GOT3 (cell line): ENCODE results near the gene ATL3.
"Not testable (repeated sequence)": the region's sequence is repeated elsewhere in the genome, so short reads cannot be mapped to it uniquely, and the experiment has no call there.

Experiments used
- DNase-seq: peaks from one replicate; lab custom pipeline; 2025; ENCODE audit warnings: mixed read lengths; lab: John Stamatoyannopoulos, UW

ATL3 gene

DNA sequence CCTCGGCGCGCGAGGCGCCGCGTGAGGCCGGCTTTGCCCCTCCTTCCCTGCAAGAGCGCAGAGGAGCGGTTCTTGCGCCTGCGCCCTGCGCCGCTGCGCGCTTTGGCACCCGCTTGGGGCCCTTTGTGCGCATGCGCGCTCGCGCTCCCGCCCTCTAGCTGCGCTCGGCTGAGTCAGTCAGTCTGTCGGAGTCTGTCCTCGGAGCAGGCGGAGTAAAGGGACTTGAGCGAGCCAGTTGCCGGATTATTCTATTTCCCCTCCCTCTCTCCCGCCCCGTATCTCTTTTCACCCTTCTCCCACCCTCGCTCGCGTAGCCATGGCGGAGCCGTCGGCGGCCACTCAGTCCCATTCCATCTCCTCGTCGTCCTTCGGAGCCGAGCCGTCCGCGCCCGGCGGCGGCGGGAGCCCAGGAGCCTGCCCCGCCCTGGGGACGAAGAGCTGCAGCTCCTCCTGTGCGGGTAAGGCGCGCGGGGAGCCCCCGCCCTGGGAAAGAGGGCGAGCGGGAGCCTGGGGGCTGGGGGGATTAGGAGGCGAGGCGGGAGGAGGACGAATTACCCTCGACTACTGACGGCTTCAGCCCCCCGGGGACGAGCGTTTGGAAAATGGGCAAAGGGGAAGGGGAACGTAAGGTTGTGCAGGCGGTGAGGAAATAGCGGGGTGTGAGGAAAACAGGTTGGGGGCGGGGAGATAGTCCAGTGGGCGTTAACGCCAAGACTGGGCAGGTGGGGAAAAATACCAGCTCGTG is 10.3 kb upstream of the ATL3 start, which contains the start of gene RTN3:
TSS of gene RTN3 (plus strand) at position 180 of the 745 bp plus-strand sequence. CDS start at position 317, 137 bp downstream.
- DNase-seq, result peak; percentile 96

DNA sequence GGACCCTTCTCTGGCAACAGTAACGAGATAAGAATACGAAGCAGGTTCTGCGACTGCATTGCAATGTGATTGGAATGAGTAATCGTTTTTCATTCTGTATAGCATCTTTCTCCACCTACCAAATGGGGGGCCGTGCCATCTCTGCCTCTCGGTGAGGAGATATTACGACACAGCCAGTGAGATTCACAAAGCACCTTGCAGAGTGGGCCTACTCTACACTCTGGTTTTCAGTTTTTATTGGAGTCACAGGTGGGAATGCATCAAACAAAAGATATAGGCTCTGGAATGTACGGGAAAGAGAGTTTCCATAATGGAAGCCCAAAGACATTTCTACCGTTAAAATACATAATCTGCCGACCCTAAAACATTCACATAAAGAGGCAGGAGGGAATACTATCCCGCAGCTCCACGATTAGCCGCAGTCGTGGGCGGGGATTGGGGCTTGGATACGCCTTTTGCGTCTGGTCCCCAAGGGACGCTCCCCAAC is 9.7 kb upstream of the ATL3 start:
- DNase-seq, result no peak

DNA sequence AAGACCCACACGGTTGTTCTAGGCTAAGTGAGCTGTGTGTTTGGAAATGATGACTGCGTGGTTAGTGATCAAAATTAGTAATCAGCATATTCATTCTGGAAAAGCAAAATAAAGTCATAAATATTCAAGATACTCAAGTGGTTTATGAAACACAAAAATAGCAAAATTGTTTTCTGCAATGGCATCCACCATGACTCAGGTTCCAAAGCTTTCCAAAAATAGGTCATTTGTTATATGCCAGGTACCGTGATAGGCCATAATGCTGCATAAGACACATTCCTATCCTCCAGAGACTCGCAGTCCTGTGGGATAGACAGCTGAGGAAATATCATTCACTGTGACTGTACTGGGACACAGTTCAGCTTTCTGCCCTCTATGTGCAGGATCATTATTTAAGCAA is 2.4 kb upstream of the ATL3 start:
- DNase-seq, result no peak

DNA sequence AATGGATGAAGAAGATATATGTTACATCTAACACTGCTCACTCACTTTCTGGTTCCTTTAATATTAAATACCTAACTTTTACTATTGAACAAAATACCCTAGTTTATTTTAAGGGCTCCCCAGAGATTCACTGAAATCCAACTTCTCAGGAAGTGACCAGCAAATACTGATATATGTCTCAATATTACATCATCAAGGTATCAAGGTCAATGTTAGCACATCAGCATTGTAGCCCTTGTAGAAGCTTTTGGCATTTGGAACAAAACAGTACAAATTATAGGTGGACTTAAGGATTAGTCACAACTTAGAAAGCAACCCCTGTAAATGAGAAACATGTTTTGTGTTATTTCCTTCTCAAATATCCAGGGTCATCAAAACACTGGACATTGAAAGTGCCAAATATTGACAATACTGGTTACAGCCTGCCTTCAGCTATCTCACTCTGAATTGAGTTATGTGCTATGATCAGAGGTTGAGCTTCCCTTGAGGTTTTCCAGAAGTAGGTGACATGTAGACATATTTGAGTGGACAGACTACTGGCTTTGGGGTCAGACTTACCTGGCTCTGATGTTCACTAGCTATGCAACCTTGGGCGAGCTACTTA is 1.9 kb upstream of the ATL3 start:
- DNase-seq, result no peak

DNA sequence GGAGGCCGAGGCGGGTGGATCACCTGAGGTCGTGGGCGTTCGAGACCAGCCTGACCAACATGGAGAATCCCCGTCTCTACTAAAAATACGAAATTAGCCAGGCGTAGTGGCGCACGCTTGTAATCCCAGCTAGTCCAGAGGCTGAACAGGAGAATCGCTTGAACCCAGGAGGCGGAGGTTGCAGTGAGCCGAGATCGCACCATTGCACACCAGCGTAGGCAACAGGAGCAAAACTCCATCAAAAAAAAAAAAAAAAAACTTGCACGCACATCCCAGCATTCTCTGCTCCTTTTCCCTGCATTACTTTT is 934 bp upstream of the ATL3 start:
- no peak for DNase-seq

DNA sequence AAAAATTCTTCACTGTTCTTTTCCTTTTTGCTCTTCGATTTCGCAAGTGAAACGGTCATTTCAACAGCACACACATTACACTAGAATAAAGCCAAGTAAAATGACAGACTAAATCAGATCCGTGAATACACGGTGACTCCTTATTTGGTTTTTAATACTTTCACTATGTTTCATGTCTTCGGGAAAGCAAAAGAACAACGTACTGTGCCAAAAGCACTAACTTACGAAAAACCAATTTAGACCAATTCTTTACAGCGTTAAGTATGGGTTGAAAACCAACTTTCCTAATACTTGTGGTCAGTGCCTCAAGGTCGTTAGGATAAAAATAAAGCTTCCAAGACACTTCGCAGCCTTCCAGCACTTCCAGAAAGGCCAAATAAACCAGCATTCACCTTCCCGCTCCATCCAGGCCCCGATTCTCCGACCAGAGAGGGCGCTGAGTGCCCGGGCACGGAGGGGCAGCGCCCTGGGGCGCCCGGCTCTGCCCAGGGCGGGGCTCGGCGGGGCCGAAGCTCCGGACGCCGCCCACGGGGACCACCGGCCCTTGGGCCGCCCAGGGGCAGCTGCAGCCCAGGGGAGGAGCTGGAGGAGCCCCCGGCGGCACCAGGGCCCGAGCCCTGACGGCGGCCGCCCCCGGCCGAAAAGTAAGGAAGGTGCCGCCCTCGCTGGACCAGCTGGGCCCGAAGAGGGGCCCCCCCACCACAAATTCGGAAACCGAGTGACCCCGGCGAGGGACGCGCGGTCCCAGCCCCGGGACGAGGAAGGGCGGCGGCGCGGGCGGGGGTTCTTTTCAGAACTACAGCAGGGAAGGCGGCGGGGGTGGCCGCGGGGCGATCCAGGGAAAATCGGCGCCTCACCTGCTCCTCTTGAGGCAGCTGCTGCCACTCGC is 499 bp downstream of the ATL3 start:
- DNase-seq, result no peak

DNA sequence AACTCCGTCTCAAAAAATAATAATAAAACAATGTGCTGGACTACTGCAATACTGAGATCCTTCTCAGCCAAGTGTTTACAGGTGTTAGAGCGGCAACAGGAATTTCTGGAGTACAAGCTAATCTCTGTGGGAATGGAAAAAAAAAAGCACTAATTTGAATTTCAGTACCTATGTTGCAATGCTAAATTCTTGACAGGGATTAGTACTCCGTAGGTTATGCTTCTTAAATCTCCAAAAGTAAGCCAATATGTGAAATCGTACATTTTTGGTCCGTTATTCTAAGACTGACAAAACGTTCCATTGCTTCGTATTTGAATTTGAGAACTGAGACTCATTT is 1.1 kb downstream of the ATL3 start:
- no peak for DNase-seq

DNA sequence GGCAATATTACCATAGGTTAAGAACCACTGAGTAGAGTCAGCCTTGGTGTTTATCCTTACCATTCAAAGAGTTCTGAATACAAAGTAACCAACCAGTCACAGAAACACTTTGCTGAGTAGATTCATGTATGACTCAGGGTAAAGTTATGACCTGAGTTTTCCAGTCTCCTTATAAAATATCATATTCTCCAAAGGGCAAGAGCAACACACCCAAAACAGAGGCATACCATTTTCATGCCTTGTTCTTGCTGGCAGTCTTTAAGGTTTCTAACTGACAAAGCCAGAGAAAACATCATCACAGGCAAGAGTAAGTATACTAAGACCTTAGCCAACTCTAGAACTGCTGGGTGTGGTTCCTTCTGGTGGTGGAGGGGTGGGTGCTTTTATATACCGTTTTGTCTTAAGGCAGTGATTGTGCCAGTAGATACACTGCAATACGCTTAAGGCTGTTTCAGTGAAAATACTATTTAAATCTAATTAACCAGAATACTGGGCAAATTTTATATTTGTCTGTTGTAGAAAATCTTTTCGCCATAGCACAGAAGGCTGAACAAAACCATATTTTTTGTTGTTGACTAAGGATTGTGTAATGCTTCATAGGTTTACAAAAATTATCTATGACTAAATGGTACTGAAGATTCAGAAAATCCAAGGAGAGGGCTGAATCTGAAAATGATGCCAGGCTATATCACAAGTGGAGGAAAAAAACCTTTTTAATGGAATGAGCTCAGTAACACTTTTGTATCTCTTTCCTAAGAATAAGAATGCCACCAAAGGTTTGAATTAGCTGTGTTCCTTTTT is 3.0 kb downstream of the ATL3 start:
- DNase-seq, result no peak

DNA sequence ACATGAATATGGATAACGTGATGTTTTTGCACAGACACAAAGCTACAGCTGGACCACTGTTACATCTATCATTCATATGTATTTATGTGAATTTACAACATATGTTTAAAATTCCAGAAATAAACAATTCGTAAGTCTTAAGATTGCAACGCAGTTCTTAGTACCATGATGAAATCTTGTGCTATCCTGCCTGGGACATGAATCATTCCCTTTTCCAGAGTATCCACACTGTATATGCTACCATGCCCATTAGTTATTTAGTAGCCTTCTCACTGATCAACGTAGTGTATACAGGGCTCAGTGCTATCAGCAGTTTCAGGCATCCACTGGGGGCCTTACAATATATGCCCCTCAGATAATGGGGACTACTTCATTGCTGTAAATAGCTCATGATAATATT is 4.3 kb downstream of the ATL3 start:
- DNase-seq, result no peak

DNA sequence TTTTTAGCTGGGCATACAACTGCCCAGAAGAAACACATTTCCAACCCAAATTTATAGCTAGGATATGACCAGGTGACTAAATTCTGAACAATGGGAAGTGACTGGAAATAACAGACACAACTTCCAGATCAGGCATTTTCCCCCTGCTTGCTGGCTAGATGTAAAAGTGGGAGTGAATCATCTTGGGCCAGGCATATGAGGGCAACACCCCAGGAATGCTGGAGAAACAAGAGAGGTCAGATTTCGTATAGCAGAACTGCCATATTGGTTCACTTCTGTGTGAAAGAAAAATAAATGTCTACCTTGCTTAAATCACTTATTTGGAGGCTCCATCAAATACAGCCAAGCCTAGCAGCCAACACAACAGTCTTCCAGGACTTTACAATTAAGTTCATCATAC is 7.4 kb downstream of the ATL3 start:
- DNase-seq, result no peak

DNA sequence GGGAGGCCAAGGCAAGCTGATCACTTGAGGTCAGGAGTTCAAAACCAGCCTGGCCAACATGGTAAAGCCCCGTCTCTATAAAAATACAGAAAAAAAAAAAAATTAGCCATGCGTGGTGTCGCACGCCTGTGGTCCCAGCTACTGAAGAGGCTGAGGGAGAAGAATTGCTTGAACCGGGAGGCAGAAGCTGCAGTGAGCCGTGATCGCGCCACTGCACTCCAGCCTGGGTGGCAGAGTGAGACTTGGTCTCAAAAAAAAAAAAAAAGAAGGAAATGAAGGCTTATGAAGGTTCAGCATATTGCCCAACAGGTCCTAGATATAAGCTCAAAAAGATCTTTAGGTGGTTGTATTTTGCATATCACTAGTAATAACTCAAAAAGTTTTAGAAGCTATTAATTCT is 10.2 kb downstream of the ATL3 start:
- no peak for DNase-seq

DNA sequence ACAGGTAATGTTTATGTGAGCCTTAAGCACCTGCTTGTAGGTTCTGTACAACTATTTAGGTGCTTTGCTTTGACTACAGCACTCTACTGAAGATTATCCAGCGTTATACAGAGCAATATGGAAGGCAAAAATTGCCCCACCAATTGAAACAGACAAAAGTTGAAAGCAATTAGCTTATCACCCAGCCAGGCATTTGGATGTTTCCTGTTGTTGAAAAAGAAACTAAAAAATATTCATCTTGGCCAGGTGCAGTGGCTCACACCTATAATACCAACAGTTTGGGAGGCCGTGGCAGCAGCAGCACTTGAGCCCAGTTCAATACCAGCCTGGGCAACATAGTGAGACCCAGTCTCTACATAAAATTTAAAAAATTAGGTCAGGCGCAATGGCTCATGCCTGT is 18.5 kb downstream of the ATL3 start:
- no peak for DNase-seq

DNA sequence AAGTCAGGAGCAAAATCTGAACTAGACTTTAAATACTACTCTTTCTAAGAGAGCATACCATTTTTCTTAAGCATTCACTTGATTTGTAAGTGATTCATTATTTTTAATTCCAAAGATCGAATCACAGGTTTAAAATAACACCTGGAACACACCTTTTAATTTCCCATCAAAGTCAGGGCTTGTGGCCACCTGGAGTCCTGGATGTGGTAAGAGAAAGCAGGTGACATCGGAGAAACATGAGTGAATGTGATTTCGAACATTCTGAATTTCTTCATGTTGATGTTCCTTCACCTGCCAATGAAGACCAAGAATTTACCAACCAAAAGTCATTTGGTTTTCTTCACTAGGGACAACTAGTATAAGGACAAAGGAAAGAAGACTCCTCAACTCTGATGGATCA is 28.0 kb downstream of the ATL3 start:
- DNase-seq, result no peak

DNA sequence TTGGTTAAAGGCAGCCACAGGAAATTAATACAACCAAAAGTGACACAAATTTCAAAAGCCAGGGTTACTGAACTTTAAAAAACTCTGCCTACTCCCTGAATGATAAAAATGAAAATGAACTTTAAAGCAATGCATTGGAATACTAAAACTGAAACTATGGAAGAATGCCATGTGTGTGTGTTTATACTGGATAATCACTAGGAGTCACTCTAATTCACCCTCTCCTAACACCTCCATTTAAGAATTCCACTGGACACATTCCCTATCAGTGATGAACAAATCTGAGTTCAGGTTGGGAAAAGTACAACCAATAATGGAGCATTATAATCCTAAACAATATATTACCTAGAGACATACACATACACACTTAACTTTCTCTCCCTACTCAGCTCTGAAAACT is 29.4 kb downstream of the ATL3 start:
- DNase-seq, result no peak

DNA sequence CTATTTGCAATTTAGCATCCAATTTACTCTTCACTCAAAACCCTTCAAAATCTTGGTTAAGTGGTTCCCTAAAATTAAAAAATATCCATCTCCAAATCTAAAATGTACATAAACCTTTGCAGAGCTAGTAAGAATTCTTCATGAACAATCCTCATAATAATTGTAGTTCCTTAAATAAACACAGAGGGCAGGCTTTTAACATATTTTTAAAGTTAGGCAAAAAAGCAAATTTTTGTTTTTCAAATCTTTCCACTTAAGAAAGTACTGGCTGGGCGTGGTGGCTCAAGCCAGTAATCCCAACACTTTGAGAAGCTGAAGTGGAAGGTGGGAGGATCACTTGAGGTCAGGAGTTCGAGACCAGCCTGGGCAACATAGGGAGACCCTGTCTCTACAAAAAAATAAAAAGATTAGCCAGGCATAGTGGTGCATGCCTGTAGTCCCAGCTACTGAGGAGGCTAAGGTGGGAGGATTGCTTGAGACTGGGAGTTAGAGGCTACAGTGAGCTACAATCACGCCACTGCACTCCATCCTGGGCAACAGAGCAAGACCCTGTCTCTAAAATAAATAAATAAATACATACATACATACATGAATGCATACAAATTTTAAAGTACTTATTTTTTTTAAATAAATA is 31.9 kb downstream of the ATL3 start:
- no peak for DNase-seq

DNA sequence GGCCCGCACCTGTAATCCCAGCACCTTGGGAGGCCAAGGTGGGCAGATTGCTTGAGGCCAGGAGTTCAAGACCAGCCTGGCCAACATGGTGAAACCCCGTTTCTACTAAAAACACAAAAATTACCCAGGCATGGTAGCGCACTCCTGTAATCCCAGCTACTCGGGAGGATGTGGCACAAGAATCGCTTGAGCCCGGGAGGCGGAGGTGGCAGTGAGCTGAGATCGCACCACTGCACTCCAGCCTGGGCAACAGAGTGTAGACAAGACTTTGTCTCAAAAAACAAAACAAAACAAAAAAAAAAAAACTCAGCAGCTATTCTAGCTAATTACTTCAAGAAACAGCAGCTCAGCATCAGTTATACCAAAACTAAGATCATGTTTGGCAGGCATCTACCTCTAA is 32.7 kb downstream of the ATL3 start:
- not testable (repeated sequence) for DNase-seq

DNA sequence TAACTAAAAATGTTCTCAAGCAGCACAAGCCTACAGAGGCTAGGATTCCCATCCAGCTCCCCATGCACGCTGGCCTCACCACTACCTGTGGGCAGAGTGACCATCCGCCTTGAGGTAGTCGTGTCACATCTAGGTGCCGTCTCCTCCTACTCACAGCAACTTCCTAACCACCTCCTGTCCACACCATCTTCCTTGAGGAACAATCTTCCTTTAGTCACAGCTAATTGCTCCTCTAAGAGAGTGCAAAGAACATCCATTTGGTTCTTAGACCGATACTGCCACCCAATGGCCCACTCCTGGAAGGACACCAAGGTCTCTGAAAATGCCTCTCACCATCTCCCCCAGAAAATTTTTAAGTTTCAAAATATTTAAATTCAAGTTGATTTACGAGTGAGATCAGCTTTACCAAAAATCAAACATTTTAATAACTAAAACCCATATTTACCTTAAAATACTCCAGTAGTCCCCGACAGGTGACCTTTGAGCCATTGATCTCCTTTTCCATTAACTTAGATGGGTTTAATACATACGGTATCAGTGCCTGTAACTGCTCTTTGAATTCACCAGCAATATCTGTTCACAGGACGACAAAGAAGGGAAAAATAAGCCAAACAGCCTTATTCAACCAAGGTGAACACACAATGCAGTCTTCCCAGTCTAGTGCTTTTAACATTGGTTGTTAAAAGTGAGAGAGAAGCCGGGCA is 35.3 kb downstream of the ATL3 start:
- DNase-seq, result no peak

DNA sequence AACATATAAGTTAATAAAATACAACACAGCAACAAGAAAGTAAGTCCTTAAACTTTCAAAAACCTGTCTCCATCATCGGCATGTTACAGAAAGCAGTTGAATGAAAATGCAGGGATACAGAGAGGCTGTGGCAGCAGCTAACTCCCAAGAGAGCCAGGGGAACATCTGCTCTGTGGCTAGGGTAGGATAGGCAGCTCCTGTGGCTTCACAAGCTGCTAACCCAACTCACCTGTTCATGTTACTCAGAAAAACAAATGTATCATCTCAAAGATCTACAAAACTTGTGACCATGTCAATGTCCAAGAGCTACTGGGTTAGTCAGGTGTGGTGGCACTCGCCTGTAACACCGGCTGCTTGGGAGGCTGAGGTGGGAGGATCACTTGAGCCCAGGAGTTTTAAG is 41.8 kb downstream of the ATL3 start:
- DNase-seq, result no peak

DNA sequence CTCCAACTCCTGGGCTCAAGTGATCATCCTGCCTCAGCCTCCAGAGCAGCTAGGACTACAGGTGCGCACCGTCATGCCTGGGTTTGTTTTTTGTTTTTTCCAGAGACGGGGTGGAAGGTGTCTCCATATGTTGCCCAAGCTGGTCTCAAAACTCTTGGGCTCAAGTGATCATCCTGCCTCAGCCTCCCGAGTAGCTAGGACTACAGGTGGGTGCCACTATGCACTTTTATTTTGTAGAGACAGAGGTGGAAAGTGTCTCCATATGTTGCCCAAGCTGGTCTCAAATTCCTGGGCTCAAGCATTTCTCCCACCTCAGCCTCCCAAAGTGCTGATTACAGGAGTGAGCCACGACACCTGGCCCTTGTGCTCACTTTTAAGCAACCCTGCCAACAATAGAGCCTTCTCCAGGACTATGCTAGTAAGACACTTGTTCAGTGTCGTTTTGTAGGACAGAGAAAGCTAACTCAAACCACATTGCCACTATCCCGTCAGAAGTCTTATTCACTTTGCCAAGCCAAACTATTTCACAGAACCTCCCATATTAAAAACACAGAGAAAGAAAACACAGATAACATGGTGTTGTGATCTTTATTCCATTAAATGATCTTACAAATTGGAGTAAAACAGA is 47.5 kb downstream of the ATL3 start:
- DNase-seq, result no peak

DNA sequence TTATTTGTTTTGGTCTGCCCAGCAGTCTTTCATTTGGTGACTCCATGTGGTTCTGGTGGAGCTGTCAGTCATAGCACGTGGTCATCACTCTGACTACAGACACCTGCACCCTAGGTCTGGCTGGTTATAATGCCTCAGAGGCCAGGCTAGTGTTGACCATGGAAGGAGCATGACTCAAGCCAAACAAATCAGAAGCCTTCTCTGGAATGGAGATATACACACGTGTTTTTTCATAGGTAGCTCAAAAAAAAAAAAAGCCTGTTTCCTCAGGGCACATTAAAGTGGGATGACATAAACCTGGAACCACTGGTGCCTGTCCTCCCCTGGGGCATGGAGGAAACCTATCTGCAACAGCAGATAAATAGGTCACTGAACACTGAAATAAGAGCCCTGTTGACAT is 48.9 kb downstream of the ATL3 start:
- DNase-seq, result no peak

DNA sequence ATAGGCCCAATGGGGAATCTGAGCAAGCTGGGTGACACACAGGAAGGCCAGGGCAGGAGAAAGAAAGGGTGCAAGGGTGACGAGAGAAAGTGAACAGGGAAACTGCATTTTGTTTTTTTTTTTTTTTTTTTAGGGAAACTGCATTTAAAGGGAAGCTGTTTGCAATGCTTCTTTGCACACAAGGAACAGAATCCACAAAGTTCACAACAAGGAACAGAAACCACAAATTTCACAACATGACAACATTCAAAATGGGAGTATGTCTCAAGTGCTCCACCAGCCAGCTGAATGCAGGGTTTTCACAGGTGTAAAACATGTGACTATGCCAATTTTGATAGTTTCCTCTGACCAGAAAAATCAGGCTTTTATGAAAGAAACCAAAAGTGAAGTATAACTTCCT is 50.1 kb downstream of the ATL3 start:
- no peak for DNase-seq
